Loucy (cell line): Measurements from ENCODE around the gene ATP8A2.

Source experiments
- H2AFZ ChIP-seq: fragments of 200-600 bp; sonication (generic); 2 replicates; pipeline ENCODE4 v1.6.0; 2016; ENCODE audit warnings: antibody characterized with exemption, mild to moderate bottlenecking, low read length, moderate library complexity
- H3F3A ChIP-seq: fragments of 200-600 bp; 2 replicates; pipeline ENCODE4 v1.6.0; 2016; ENCODE audit warnings: antibody characterized with exemption, low read depth, mild to moderate bottlenecking
- H3K27me3 ChIP-seq: fragments of 200-600 bp; sonication (generic); 2 replicates; pipeline ENCODE4 v1.6.1; 2014; ENCODE audit warnings: low read length, mild to moderate bottlenecking; ENCODE audit not compliant: insufficient read depth, poor library complexity, severe bottlenecking
- H3K36me3 ChIP-seq: fragments of 200-600 bp; sonication (generic); 2 replicates; pipeline ENCODE4 v1.6.1; 2016; ENCODE audit warnings: low read length; ENCODE audit not compliant: insufficient read depth
- H3K4me1 ChIP-seq: fragments of 200-600 bp; sonication (generic); 2 replicates; pipeline ENCODE4 v1.5.1; 2014; ENCODE audit warnings: low read length, mild to moderate bottlenecking; ENCODE audit not compliant: insufficient read depth, poor library complexity, severe bottlenecking
- H3K4me2 ChIP-seq: fragments of 200-600 bp; sonication (generic); 2 replicates; pipeline ENCODE4 v1.6.0; 2014; ENCODE audit warnings: antibody characterized with exemption, low read length, low read depth, mild to moderate bottlenecking; ENCODE audit not compliant: poor library complexity, severe bottlenecking
- H3K4me3 ChIP-seq: fragments of 200-600 bp; sonication (generic); 2 replicates; pipeline ENCODE4 v1.5.1; 2014; ENCODE audit warnings: low read length, mild to moderate bottlenecking, mixed read lengths; ENCODE audit not compliant: poor library complexity, severe bottlenecking
- H3K79me2 ChIP-seq: fragments of 200-600 bp; sonication (generic); 2 replicates; pipeline ENCODE4 v1.6.1; 2014; ENCODE audit warnings: low read length; ENCODE audit not compliant: insufficient read depth
- H3K9ac ChIP-seq: fragments of 200-600 bp; sonication (generic); 2 replicates; pipeline ENCODE4 v1.6.0; 2014; ENCODE audit warnings: mild to moderate bottlenecking, low read depth, low read length, moderate library complexity; ENCODE audit not compliant: poor library complexity, severe bottlenecking
- H3K9me2 ChIP-seq: fragments of 200-600 bp; sonication (generic); replicated peaks from 2 replicates; pipeline ENCODE4 v1.6.1; 2016; ENCODE audit warnings: low read depth, low read length, mixed read lengths
- H3K9me3 ChIP-seq: fragments of 200-600 bp; sonication (generic); 2 replicates; pipeline ENCODE4 v1.6.1; 2014; ENCODE audit warnings: mild to moderate bottlenecking, antibody characterized with exemption, low read length, low read depth; ENCODE audit not compliant: insufficient read depth
- H4K20me1 ChIP-seq: fragments of 200-600 bp; sonication (generic); 2 replicates; pipeline ENCODE4 v1.6.0; 2014; ENCODE audit warnings: antibody characterized with exemption, low read length, mild to moderate bottlenecking; ENCODE audit not compliant: insufficient read depth, poor library complexity, severe bottlenecking
- EZH2phosphoT487 ChIP-seq: fragments of 200-600 bp; IDR thresholded peaks from 2 replicates; pipeline ENCODE4 v1.6.1; 2018; ENCODE audit warnings: antibody characterized with exemption, mild to moderate bottlenecking, moderate library complexity, borderline replicate concordance
- TF ChIP-seq, protein P1 (sequence below): fragments of 200-600 bp; sonication (generic); conservative IDR thresholded peaks from 2 replicates; pipeline ENCODE4 v1.5.1; 2014; ENCODE audit warnings: mild to moderate bottlenecking, antibody characterized with exemption, low read length

ATP8A2 gene

DNA sequence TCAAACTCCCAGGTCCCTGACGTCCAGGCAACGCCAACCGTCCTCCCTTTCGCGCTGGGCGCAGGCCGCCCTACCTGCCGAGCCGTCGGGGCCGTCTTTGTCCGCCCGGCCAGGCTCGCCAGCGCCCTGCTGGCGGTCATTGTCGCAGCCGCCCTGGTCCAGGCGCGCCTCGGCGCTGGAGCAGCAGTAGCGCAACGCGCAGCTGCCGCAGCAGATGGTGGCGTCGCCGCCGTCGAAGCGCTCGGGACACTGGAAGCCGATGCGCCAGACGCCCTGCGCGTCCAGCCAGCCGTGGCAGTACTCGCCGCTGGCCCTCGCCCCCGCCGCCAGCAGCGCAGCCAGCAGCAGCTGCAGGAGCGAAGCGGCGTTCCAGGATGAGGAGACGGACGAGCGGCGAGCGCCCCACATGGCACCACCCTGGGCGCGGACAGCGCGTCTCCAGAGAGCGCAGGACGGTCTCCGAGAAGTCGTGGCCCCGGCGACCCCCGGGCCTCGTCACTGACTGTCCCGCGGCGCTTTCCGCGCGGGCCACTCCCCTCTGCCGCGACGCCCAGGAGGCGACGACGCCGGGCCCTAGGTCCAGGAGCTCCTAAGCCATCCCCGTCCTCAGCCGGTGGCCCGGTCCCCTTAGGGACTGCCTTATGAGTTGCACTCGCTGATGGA lies 678.9 kb downstream of the ATP8A2 start:
- H3K4me3 ChIP-seq = peak overlapping the region; percentile 86
- no peak for TF ChIP-seq EZH2phosphoT487
- TF ChIP-seq, protein P1, sequence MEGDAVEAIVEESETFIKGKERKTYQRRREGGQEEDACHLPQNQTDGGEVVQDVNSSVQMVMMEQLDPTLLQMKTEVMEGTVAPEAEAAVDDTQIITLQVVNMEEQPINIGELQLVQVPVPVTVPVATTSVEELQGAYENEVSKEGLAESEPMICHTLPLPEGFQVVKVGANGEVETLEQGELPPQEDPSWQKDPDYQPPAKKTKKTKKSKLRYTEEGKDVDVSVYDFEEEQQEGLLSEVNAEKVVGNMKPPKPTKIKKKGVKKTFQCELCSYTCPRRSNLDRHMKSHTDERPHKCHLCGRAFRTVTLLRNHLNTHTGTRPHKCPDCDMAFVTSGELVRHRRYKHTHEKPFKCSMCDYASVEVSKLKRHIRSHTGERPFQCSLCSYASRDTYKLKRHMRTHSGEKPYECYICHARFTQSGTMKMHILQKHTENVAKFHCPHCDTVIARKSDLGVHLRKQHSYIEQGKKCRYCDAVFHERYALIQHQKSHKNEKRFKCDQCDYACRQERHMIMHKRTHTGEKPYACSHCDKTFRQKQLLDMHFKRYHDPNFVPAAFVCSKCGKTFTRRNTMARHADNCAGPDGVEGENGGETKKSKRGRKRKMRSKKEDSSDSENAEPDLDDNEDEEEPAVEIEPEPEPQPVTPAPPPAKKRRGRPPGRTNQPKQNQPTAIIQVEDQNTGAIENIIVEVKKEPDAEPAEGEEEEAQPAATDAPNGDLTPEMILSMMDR = no peak
- H3K9ac ChIP-seq = peak overlapping the region; percentile 81
- peaks cover 57% of the 10 kb centered on the region for H3K79me2 ChIP-seq
- peaks cover 2% of the 10 kb centered on the region; the same call in 1 of the 2 replicates for H3F3A ChIP-seq
- H3K4me1 ChIP-seq = peaks cover 47% of the 10 kb centered on the region
- no peak overlapping the region for H2AFZ ChIP-seq
- peaks cover 3% of the 10 kb centered on the region for H3K27me3 ChIP-seq
- H3K36me3 ChIP-seq = peaks cover 5% of the 10 kb centered on the region; the same call in 1 of the 2 replicates
- H3K4me2 ChIP-seq = peak overlapping the region; percentile 99
- H3K9me3 ChIP-seq = no peaks in the 10 kb centered on the region
- no peaks in the 10 kb centered on the region for H3K9me2 ChIP-seq
- H4K20me1 ChIP-seq = peaks cover 43% of the 10 kb centered on the region

DNA sequence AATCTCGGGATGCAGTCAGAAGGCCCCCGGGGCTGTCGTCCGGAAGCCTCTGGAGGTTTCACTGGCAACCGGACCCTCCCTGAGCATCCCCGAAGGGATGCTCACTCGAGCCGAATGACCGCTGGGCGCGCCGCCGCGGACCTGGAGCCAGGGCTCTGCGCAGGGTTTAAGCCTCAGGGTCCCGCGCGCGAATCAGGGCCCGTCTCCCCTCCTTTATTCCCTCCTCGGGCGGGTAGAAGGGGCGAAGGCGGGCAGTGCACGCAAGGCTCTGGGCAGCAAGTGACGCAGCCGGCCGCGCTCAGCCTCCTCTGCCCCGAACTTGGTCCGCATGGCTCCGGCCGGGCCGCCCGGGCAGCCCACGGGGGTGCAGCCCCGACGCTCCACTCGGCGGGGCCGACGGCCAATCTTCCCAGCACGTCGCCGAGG lies 679.5 kb downstream of the ATP8A2 start:
- Histone ChIP-seq H3K9ac (peak overlapping the region; percentile 81), H3K4me1 (peaks cover 46% of the 10 kb centered on the region), H2AFZ (no peak overlapping the region), H3K9me3 (no peaks in the 10 kb centered on the region), H3K4me3 (peak overlapping the region; percentile 86), H3K79me2 (peaks cover 54% of the 10 kb centered on the region), H3K36me3 (peaks cover 4% of the 10 kb centered on the region; the same call in 1 of the 2 replicates), H3K9me2 (no peaks in the 10 kb centered on the region), H3F3A (no peaks in the 10 kb centered on the region), H4K20me1 (peaks cover 43% of the 10 kb centered on the region), H3K4me2 (peak overlapping the region; percentile 99), H3K27me3 (peaks cover 3% of the 10 kb centered on the region)
- TF ChIP-seq, protein P1 = no peak
- TF ChIP-seq EZH2phosphoT487 = no peak

DNA sequence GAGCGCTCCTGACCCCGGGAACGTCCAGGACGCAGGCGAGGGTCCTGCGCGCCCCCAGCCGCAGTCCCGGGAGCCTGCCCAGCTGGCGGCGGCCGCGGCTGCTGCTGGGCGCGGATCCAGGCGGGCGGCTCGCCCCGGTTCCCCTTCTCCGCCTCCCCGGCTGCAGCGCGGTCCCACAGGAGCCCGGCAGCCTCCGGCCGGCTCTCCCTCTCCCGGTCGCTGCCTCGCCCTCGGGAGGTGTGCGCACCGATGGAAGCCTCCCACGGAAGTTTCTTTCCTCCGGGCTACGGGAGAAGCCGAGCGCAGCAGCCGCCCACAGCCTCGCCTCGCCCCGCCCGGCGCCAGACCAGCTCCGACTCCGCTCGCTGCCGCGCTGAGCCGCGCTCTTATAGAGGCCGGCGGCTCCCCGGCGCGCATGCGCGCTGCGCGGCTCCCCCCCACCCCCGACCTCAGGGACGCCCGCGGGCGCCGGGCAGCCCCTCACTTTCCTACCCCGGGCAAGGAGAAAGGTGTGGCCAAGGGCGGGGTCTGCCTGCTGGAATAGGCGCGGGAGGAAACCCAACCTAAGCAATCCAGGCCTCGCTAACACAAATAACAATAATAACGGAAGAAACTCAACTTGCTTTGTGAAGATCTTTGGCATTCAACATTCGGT lies 680.0 kb downstream of the ATP8A2 start, which contains the start of gene SHISA2:
SHISA2 (minus strand) TSS at position 360 of the 655 bp plus-strand sequence. CDS start 1,041 bp downstream, outside the sequence.
- no peaks in the 10 kb centered on the region for H3F3A ChIP-seq
- no peak for TF ChIP-seq EZH2phosphoT487
- TF ChIP-seq, protein P1 = no peak
- H2AFZ ChIP-seq = peak within 1 kb of the TSS; percentile 54
- H3K79me2 ChIP-seq = peaks cover 49% of the 10 kb centered on the region
- no peaks in the 10 kb centered on the region for H3K9me2 ChIP-seq
- peak within 1 kb of the TSS; percentile 86 for H3K4me3 ChIP-seq
- peaks cover 40% of the 10 kb centered on the region for H4K20me1 ChIP-seq
- H3K9me3 ChIP-seq = no peaks in the 10 kb centered on the region
- H3K36me3 ChIP-seq = no peaks in the 10 kb centered on the region
- peaks cover 3% of the 10 kb centered on the region for H3K27me3 ChIP-seq
- peak within 1 kb of the TSS; percentile 99 for H3K4me2 ChIP-seq
- peak within 1 kb of the TSS; percentile 81 for H3K9ac ChIP-seq
- peaks cover 46% of the 10 kb centered on the region for H3K4me1 ChIP-seq
